Activated T-helper 2 cell treated with anti-CD3 and anti-CD28 coated beads, Interferon-gamma antibody, Interleukin-2, Interleukin-4, amounts not matched to agents 10 μg/mL and 5 μg/mL and 100 μg/mL, durations not matched to agents 14 hours and 24 hours and 36 hours (primary cell): ENCODE data around the gene ZNF316. TPM values are rescaled to one million over a fixed set of nuclear protein-coding genes. Genes with fewer than 3 reads are reported as not detected.

Source experiments
- DNase-seq: peaks from one replicate; pipeline ENCODE4 v3.0.0; 2021; ENCODE audit warnings: low spot score
- H3K27ac Mint-ChIP-seq: one replicate; pipeline ENCODE4 v1.8.0; 2021; ENCODE audit warnings: mixed read lengths
- H3K27me3 Mint-ChIP-seq: one replicate; pipeline ENCODE4 v1.8.0; 2021; ENCODE audit warnings: low read depth, mixed read lengths
- H3K36me3 Mint-ChIP-seq: one replicate; pipeline ENCODE4 v1.8.0; 2021; ENCODE audit warnings: low read depth, mixed read lengths
- H3K4me1 Mint-ChIP-seq: one replicate; pipeline ENCODE4 v1.8.0; 2021; ENCODE audit warnings: low read depth, mixed read lengths
- H3K4me3 Mint-ChIP-seq: one replicate; pipeline ENCODE4 v1.8.0; 2021; ENCODE audit warnings: low read depth, mild to moderate bottlenecking, moderate library complexity, mixed read lengths
- H3K9me3 Mint-ChIP-seq: one replicate; pipeline ENCODE4 v1.8.0; 2021; ENCODE audit warnings: mixed read lengths
- intact Hi-C: fragments of 100-400 bp; cut with micrococcal nuclease; formaldehyde crosslinking; loops from one replicate; pipeline ENCODE4 v1.15.1; 2023
- total RNA-seq: library from RNA; stranded (reverse); gene quantifications from 2 replicates; pipeline ENCODE4 v1.2.3, GENCODE V29; 2022

Gene ZNF316
- total RNA-seq, 1 donor from 2014 or later: 21.9 TPM

- Mint-ChIP-seq H3K9me3 (no peaks in the 10 kb centered on the region), H3K27me3 (peaks cover 32% of the 10 kb centered on the region), H3K4me1 (peaks cover 4% of the 10 kb centered on the region), H3K36me3 (peaks cover 4% of the 10 kb centered on the region), H3K4me3 (no peak overlapping the region), H3K27ac (no peak overlapping the region)
- intact Hi-C loops: no loop called here
- DNase-seq: no peak
Observed at GRCh38 chr7:6613706-6614105, 23.4 kb upstream of the ZNF316 start.

- H3K4me1 Mint-ChIP-seq: peaks cover 11% of the 10 kb centered on the region
- no peaks in the 10 kb centered on the region for H3K9me3 Mint-ChIP-seq
- H3K36me3 Mint-ChIP-seq: peaks cover 4% of the 10 kb centered on the region
- peak within 1 kb of the TSS; percentile 61 for H3K4me3 Mint-ChIP-seq
- intact Hi-C loops: no loop called here
- H3K27me3 Mint-ChIP-seq: peaks cover 32% of the 10 kb centered on the region
- DNase-seq: no peak
- H3K27ac Mint-ChIP-seq: no peak within 1 kb of the TSS
Observed at GRCh38 chr7:6614953-6615722, 22.0 kb upstream of the ZNF316 start, which contains the start of gene ZNF853. ZNF853 (plus strand) TSS chr7:6615610; CDS start chr7:6616175, 565 bp downstream.

- Mint-ChIP-seq H3K36me3 (peaks cover under 1% of the 10 kb centered on the region), H3K4me3 (peak overlapping the region; percentile 13), H3K9me3 (no peaks in the 10 kb centered on the region), H3K27me3 (peaks cover 32% of the 10 kb centered on the region), H3K4me1 (peaks cover 12% of the 10 kb centered on the region), H3K27ac (no peak overlapping the region)
- intact Hi-C loops: no loop called here
- no peak for DNase-seq
Observed at GRCh38 chr7:6615723-6616555, 21.2 kb upstream of the ZNF316 start.

GRCh38 chr7:6616854-6617643 is 20.1 kb upstream of the ZNF316 start:
- no peak overlapping the region for H3K27ac Mint-ChIP-seq
- no peak overlapping the region for H3K4me3 Mint-ChIP-seq
- intact Hi-C loops: no loop called here

GRCh38 chr7:6618621-6619020 is 18.5 kb upstream of the ZNF316 start:
- H3K27me3 Mint-ChIP-seq: peaks cover 27% of the 10 kb centered on the region

More at GRCh38 chr7:6616854-6617643, 20.1 kb upstream of the ZNF316 start:
- peaks cover 11% of the 10 kb centered on the region for H3K4me1 Mint-ChIP-seq
- H3K36me3 Mint-ChIP-seq: no peaks in the 10 kb centered on the region
- peaks cover 32% of the 10 kb centered on the region for H3K27me3 Mint-ChIP-seq
- H3K9me3 Mint-ChIP-seq: no peaks in the 10 kb centered on the region
- no peak for DNase-seq

GRCh38 chr7:6619961-6620360 is 17.2 kb upstream of the ZNF316 start:
- Mint-ChIP-seq H3K27ac (no peak overlapping the region), H3K9me3 (no peaks in the 10 kb centered on the region), H3K36me3 (no peaks in the 10 kb centered on the region), H3K27me3 (peaks cover 16% of the 10 kb centered on the region), H3K4me3 (no peak overlapping the region), H3K4me1 (peaks cover 14% of the 10 kb centered on the region)
- intact Hi-C loops: no loop called here
- DNase-seq: no peak

More at GRCh38 chr7:6618621-6619020, 18.5 kb upstream of the ZNF316 start:
- H3K27ac Mint-ChIP-seq: no peak overlapping the region
- no peak overlapping the region for H3K4me3 Mint-ChIP-seq
- H3K36me3 Mint-ChIP-seq: no peaks in the 10 kb centered on the region
- no peaks in the 10 kb centered on the region for H3K9me3 Mint-ChIP-seq
- intact Hi-C loops: no loop called here
- no peak for DNase-seq
- peaks cover 11% of the 10 kb centered on the region for H3K4me1 Mint-ChIP-seq

GRCh38 chr7:6621195-6622133 is 15.7 kb upstream of the ZNF316 start:
- no peaks in the 10 kb centered on the region for H3K9me3 Mint-ChIP-seq
- H3K27me3 Mint-ChIP-seq: peaks cover 10% of the 10 kb centered on the region
- intact Hi-C loops: no loop called here
- no peaks in the 10 kb centered on the region for H3K36me3 Mint-ChIP-seq
- peaks cover 14% of the 10 kb centered on the region for H3K4me1 Mint-ChIP-seq
- no peak overlapping the region for H3K27ac Mint-ChIP-seq
- no peak for DNase-seq
- H3K4me3 Mint-ChIP-seq: no peak overlapping the region

GRCh38 chr7:6622134-6622710 is 14.9 kb upstream of the ZNF316 start:
- no peak overlapping the region for H3K4me3 Mint-ChIP-seq
- peaks cover 14% of the 10 kb centered on the region for H3K4me1 Mint-ChIP-seq
- no peak for DNase-seq
- no peaks in the 10 kb centered on the region for H3K9me3 Mint-ChIP-seq
- H3K27ac Mint-ChIP-seq: no peak overlapping the region
- intact Hi-C loops: no loop called here
- peaks cover 8% of the 10 kb centered on the region for H3K27me3 Mint-ChIP-seq
- no peaks in the 10 kb centered on the region for H3K36me3 Mint-ChIP-seq

- intact Hi-C loops: no loop called here
- no peaks in the 10 kb centered on the region for H3K9me3 Mint-ChIP-seq
- peaks cover 14% of the 10 kb centered on the region for H3K4me1 Mint-ChIP-seq
- no peaks in the 10 kb centered on the region for H3K36me3 Mint-ChIP-seq
- no peak overlapping the region for H3K4me3 Mint-ChIP-seq
- no peak overlapping the region for H3K27ac Mint-ChIP-seq
- no peak for DNase-seq
- no peaks in the 10 kb centered on the region for H3K27me3 Mint-ChIP-seq
Observed at GRCh38 chr7:6623589-6624245, 13.4 kb upstream of the ZNF316 start.

- intact Hi-C loops: no loop called here
- no peak overlapping the region for H3K27ac Mint-ChIP-seq
- H3K4me3 Mint-ChIP-seq: no peak overlapping the region
- H3K4me1 Mint-ChIP-seq: peaks cover 14% of the 10 kb centered on the region
- DNase-seq: no peak
- no peaks in the 10 kb centered on the region for H3K36me3 Mint-ChIP-seq
- no peaks in the 10 kb centered on the region for H3K9me3 Mint-ChIP-seq
- no peaks in the 10 kb centered on the region for H3K27me3 Mint-ChIP-seq
Observed at GRCh38 chr7:6624246-6624611, 12.9 kb upstream of the ZNF316 start.

GRCh38 chr7:6628045-6628444 is 9.1 kb upstream of the ZNF316 start:
- Mint-ChIP-seq H3K27ac (no peak overlapping the region), H3K36me3 (no peaks in the 10 kb centered on the region), H3K4me1 (peaks cover 7% of the 10 kb centered on the region), H3K4me3 (no peak overlapping the region), H3K9me3 (no peaks in the 10 kb centered on the region), H3K27me3 (no peaks in the 10 kb centered on the region)
- no peak for DNase-seq
- intact Hi-C loops: no loop called here
